Measurements from ENCODE around the gene ARHGEF28.

ARHGEF28 gene

GRCh38 chr5:73968729-73969128 lies 342.7 kb downstream of the ARHGEF28 start:
- no peak for TF ChIP-seq CTCF (IDR thresholded peaks at IDR 0.05; ENCODE audit: low read depth, low read length)
- H3K4me1 ChIP-seq = peaks cover 4% of the 10 kb centered on the region; the same call in 1 of the 2 replicates

GRCh38 chr5:73969195-73970036 lies 343.4 kb downstream of the ARHGEF28 start:
- no peak for TF ChIP-seq CTCF (IDR thresholded peaks at IDR 0.05; ENCODE audit: low read depth, low read length)
- H3K27me3 ChIP-seq = no peaks in the 10 kb centered on the region
- no peak overlapping the region for H3K4me3 ChIP-seq (ENCODE audit: low read depth, low read length)
- H3K4me1 ChIP-seq = peaks cover 3% of the 10 kb centered on the region; the same call in 1 of the 2 replicates
- DNase-seq = no peak
- H3K9me3 ChIP-seq = no peaks in the 10 kb centered on the region
- no peaks in the 10 kb centered on the region for H3K36me3 ChIP-seq

More at GRCh38 chr5:73968729-73969128, 342.7 kb downstream of the ARHGEF28 start:
- no peaks in the 10 kb centered on the region for H3K27me3 ChIP-seq
- DNase-seq = no peak
- H3K9me3 ChIP-seq = no peaks in the 10 kb centered on the region
- H3K36me3 ChIP-seq = no peaks in the 10 kb centered on the region
- no peak overlapping the region for H3K4me3 ChIP-seq (ENCODE audit: low read depth, low read length)

- no peak for DNase-seq
- no peaks in the 10 kb centered on the region; the same call in 1 of the 2 replicates for H3K4me1 ChIP-seq
- no peaks in the 10 kb centered on the region for H3K27me3 ChIP-seq
- H3K36me3 ChIP-seq = no peaks in the 10 kb centered on the region
- TF ChIP-seq CTCF (IDR thresholded peaks at IDR 0.05; ENCODE audit: low read depth, low read length) = no peak
- H3K9me3 ChIP-seq = no peaks in the 10 kb centered on the region
- H3K4me3 ChIP-seq (ENCODE audit: low read depth, low read length) = no peak overlapping the region
Observed at GRCh38 chr5:73971326-73971725, 345.3 kb downstream of the ARHGEF28 start.

GRCh38 chr5:73973135-73973534 lies 347.1 kb downstream of the ARHGEF28 start:
- no peaks in the 10 kb centered on the region for H3K27me3 ChIP-seq
- no peaks in the 10 kb centered on the region for H3K4me1 ChIP-seq
- DNase-seq = no peak
- no peak overlapping the region for H3K4me3 ChIP-seq (ENCODE audit: low read depth, low read length)
- H3K9me3 ChIP-seq = no peaks in the 10 kb centered on the region
- no peaks in the 10 kb centered on the region for H3K36me3 ChIP-seq
- TF ChIP-seq CTCF (IDR thresholded peaks at IDR 0.05; ENCODE audit: low read depth, low read length) = no peak

- Histone ChIP-seq H3K27me3 (no peaks in the 10 kb centered on the region), H3K9me3 (no peaks in the 10 kb centered on the region), H3K4me1 (no peaks in the 10 kb centered on the region), H3K36me3 (no peaks in the 10 kb centered on the region), H3K4me3 (ENCODE audit: low read depth, low read length) (no peak overlapping the region)
- no peak for DNase-seq
- TF ChIP-seq CTCF (IDR thresholded peaks at IDR 0.05; ENCODE audit: low read depth, low read length) = no peak
Observed at GRCh38 chr5:73974871-73975360, 348.9 kb downstream of the ARHGEF28 start.

- TF ChIP-seq CTCF (IDR thresholded peaks at IDR 0.05; ENCODE audit: low read depth, low read length) = no peak
- H3K9me3 ChIP-seq = no peaks in the 10 kb centered on the region
- no peaks in the 10 kb centered on the region for H3K36me3 ChIP-seq
- H3K27me3 ChIP-seq = no peaks in the 10 kb centered on the region
- H3K4me1 ChIP-seq = no peaks in the 10 kb centered on the region
- H3K4me3 ChIP-seq (ENCODE audit: low read depth, low read length) = no peak overlapping the region
- no peak for DNase-seq
Observed at GRCh38 chr5:73975845-73976244, 349.8 kb downstream of the ARHGEF28 start.

Measured in BE2C (cell line).